ENCODE data around the gene LURAP1L.

- TF ChIP-seq CTCF (IDR thresholded peaks at IDR 0.05) (no peak), EP300 (IDR thresholded peaks at IDR 0.05) (no peak), POLR2A (IDR thresholded peaks at IDR 0.05) (no peak), POLR2AphosphoS5 (IDR thresholded peaks at IDR 0.05) (no peak)
Measured at GRCh38 chr9:12859704-12860251, 85.0 kb downstream of the LURAP1L start.

All from suprapubic skin (tissue), 4 donors.